A673 (cell line): ENCODE measurements around the gene KRT33B. TPM values are rescaled to one million over a fixed set of nuclear protein-coding genes. Genes with fewer than 3 reads are reported as not detected.
"Not testable (repeated sequence)": the region's sequence is repeated elsewhere in the genome, so short reads cannot be mapped to it uniquely, and the experiment has no call there.

Experiments used
- BruUV-seq: library from RNA; stranded (reverse); fragments of 400-500 nt; replicated peaks from 2 replicates; lab custom pipeline; 2021; lab: Mats Ljungman, UMichigan
- CTCF ChIA-PET: fragments of 300-600 bp; sonication (Branson Sonifier 250); formaldehyde crosslinking; loops from one replicate; lab custom pipeline; 2022; ENCODE audit warnings: antibody characterized with exemption; lab: Charles Lee
- POLR2A ChIA-PET: fragments of 300-600 bp; sonication (Branson Sonifier 250); formaldehyde crosslinking; loops from one replicate; lab custom pipeline; 2022; ENCODE audit warnings: antibody characterized with exemption; ENCODE audit not compliant: low non-redundant PET; lab: Charles Lee
- DNase-seq: peaks from one replicate; pipeline ENCODE4 v3.0.0-alpha.2; 2015; ENCODE audit warnings: low spot score
- H3K27ac ChIP-seq: fragments of 200-600 bp; sonication (generic); 2 replicates; pipeline ENCODE4 v1.5.1; 2016; ENCODE audit warnings: mixed run types, low read depth, mild to moderate bottlenecking, mixed read lengths, antibody characterized with exemption, low read length; ENCODE audit not compliant: poor library complexity, severe bottlenecking
- H3K27me3 ChIP-seq: fragments of 200-600 bp; sonication (generic); replicated peaks from 2 replicates; pipeline ENCODE4 v1.6.1; 2017; ENCODE audit warnings: mixed run types, low read depth, mild to moderate bottlenecking, mixed read lengths, antibody characterized with exemption, low read length; ENCODE audit not compliant: insufficient read depth, poor library complexity
- H3K36me3 ChIP-seq: fragments of 200-600 bp; sonication (generic); 2 replicates; pipeline ENCODE4 v1.6.1; 2016; ENCODE audit warnings: mixed run types, mild to moderate bottlenecking, mixed read lengths, antibody characterized with exemption, low read length; ENCODE audit not compliant: insufficient read depth, poor library complexity, severe bottlenecking
- H3K4me1 ChIP-seq: fragments of 200-600 bp; sonication (generic); 2 replicates; pipeline ENCODE4 v1.6.1; 2017; ENCODE audit warnings: mixed run types, mild to moderate bottlenecking, mixed read lengths, antibody characterized with exemption, low read length; ENCODE audit not compliant: insufficient read depth, poor library complexity, severe bottlenecking
- H3K4me3 ChIP-seq: fragments of 200-600 bp; sonication (generic); 2 replicates; pipeline ENCODE4 v1.5.1; 2016; ENCODE audit warnings: low read depth, mixed run types, mild to moderate bottlenecking, mixed read lengths, low read length; ENCODE audit not compliant: poor library complexity, severe bottlenecking
- H3K9me3 ChIP-seq: fragments of 200-600 bp; sonication (generic); 2 replicates; pipeline ENCODE4 v1.6.1; 2016; ENCODE audit warnings: mixed run types, low read depth, mild to moderate bottlenecking, mixed read lengths, antibody characterized with exemption, low read length; ENCODE audit not compliant: poor library complexity, severe bottlenecking
- EZH2 ChIP-seq: fragments of 200-600 bp; sonication (generic); IDR thresholded peaks from 2 replicates; pipeline ENCODE4 v1.6.1; 2017; ENCODE audit warnings: borderline replicate concordance, low read depth, mild to moderate bottlenecking, mixed read lengths, antibody characterized with exemption, low read length; ENCODE audit not compliant: poor library complexity, severe bottlenecking
- intact Hi-C: fragments of 100-400 bp; cut with micrococcal nuclease; formaldehyde crosslinking; loops from one replicate; pipeline ENCODE4 v1.10.0; 2022; ENCODE audit not compliant: unreplicated experiment
- total RNA-seq: library from RNA; stranded (reverse); gene quantifications from 2 replicates; pipeline ENCODE4 v1.2.3, GENCODE V29; 2021
- TF ChIP-seq, protein P1 (sequence below): fragments of 300-800, 200-600 bp; sonication (generic); conservative IDR thresholded peaks from 2 replicates; pipeline ENCODE4 v1.5.1; 2017; ENCODE audit warnings: low read depth, mild to moderate bottlenecking, antibody characterized with exemption, low read length, moderate library complexity, mixed read lengths

The KRT33B gene
- total RNA-seq, 1 experiment from 2014 or later, result not detected

- ChIA-PET CTCF (no interaction called here), POLR2A (no interaction called here)
- intact Hi-C loops, result no loop called here
- no peak within 1 kb of the TSS for H3K4me3 ChIP-seq
- no peak for DNase-seq
- H3K9me3 ChIP-seq, result no peaks in the 10 kb centered on the region
- no TSS peak for BruUV-seq
- no peaks in the 10 kb centered on the region for H3K36me3 ChIP-seq
- no peak for TF ChIP-seq EZH2
- TF ChIP-seq, protein P1, sequence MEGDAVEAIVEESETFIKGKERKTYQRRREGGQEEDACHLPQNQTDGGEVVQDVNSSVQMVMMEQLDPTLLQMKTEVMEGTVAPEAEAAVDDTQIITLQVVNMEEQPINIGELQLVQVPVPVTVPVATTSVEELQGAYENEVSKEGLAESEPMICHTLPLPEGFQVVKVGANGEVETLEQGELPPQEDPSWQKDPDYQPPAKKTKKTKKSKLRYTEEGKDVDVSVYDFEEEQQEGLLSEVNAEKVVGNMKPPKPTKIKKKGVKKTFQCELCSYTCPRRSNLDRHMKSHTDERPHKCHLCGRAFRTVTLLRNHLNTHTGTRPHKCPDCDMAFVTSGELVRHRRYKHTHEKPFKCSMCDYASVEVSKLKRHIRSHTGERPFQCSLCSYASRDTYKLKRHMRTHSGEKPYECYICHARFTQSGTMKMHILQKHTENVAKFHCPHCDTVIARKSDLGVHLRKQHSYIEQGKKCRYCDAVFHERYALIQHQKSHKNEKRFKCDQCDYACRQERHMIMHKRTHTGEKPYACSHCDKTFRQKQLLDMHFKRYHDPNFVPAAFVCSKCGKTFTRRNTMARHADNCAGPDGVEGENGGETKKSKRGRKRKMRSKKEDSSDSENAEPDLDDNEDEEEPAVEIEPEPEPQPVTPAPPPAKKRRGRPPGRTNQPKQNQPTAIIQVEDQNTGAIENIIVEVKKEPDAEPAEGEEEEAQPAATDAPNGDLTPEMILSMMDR, result no peak
- no peaks in the 10 kb centered on the region for H3K4me1 ChIP-seq
- H3K27ac ChIP-seq, result no peak within 1 kb of the TSS
- no peaks in the 10 kb centered on the region for H3K27me3 ChIP-seq
Measured at GRCh38 chr17:41396996-41397660, 27.5 kb upstream of the KRT33B start, which contains the start of gene KRT31. TSS of gene KRT31 (minus strand) at chr17:41397608. CDS start at chr17:41397539, 69 bp downstream.

DNA sequence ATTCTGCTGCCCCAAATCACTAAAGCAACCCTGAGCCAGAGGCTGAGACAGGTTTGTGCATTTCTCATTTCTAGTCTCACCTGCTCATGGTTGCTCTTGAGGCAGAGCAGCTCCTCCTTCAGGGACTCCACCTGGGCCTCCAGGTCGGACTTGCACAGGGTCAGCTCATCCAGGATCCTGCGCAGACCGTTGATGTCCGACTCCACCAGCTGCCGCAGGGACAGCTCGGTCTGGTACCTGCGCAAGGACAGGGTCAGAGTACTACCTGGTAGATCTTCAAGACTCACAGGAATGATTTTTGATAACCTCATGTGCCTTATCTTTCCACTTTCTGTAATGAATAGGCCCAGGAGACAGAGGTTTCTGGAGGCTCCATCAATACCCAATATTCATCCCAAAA is 26.7 kb upstream of the KRT33B start:
- H3K9me3 ChIP-seq, result no peaks in the 10 kb centered on the region
- no peak for TF ChIP-seq EZH2
- TF ChIP-seq, protein P1, result no peak
- POLR2A ChIA-PET, result no interaction called here
- CTCF ChIA-PET, result no interaction called here
- no peaks in the 10 kb centered on the region for H3K36me3 ChIP-seq
- intact Hi-C loops, result no loop called here
- no peak overlapping the region for H3K27ac ChIP-seq
- DNase-seq, result no peak
- H3K4me3 ChIP-seq, result no peak overlapping the region
- no peaks in the 10 kb centered on the region for H3K27me3 ChIP-seq
- no peaks in the 10 kb centered on the region for H3K4me1 ChIP-seq
- no TSS peak for BruUV-seq

DNA sequence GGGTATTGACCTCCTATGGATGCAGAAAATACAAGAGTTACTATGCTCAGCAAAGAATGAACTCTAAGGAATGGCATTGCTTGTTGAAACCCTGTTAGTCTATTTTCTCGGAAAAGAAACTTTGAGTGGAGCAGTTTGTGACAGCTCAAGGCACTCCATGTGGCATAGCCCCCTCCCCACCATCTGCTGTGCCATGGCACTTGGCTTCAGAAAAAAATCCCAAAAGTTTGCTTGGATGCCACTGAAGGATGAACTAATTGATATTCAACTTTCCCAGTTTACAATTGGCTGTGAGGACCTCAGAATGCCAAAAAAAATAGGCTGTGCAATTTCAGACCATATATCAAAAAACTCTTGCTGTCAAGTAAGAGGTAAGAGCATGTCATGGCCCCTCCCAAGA is 26.0 kb upstream of the KRT33B start:
- ChIA-PET CTCF (no interaction called here), POLR2A (no interaction called here)
- no peak overlapping the region for H3K4me3 ChIP-seq
- intact Hi-C loops, result no loop called here
- no peak overlapping the region for H3K27ac ChIP-seq
- no TSS peak for BruUV-seq
- no peak for DNase-seq
- H3K36me3 ChIP-seq, result no peaks in the 10 kb centered on the region
- TF ChIP-seq, protein P1, result no peak
- TF ChIP-seq EZH2, result no peak
- no peaks in the 10 kb centered on the region for H3K27me3 ChIP-seq
- H3K9me3 ChIP-seq, result no peaks in the 10 kb centered on the region
- H3K4me1 ChIP-seq, result no peaks in the 10 kb centered on the region

DNA sequence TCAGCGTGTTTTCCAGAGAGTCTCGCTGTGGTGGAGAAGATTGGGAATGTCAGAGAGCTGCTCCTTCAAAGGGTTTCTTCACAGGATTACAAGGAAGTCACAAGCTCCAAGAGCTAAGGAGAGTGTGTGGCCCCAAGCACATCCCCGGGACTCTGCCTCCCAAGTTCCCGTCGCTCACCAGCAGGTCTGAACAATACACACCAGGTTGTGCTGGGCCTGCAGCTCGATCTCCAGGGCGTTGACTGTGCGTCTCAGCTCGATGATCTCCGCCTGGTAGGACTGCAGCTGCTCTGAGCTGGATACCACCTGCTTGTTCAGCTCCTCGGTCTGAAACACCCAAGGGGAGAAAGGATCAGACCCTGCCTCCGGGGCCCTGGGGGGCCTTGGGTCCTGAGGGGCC is 25.4 kb upstream of the KRT33B start:
- H3K4me3 ChIP-seq, CTCF ChIA-PET, intact Hi-C loops, DNase-seq, H3K36me3 ChIP-seq, BruUV-seq, POLR2A ChIA-PET, H3K27me3 ChIP-seq, H3K9me3 ChIP-seq, H3K27ac ChIP-seq, H3K4me1 ChIP-seq: not testable (repeated sequence)
